K562 (cell line): ENCODE measurements around the gene LHPP. TPM values are rescaled to one million over a fixed set of nuclear protein-coding genes. Genes with fewer than 3 reads are reported as not detected.

Source experiments
- ATAC-seq: fragments of 200-7000 bp; cut with Tn5 transposase; 3 replicates; pipeline ENCODE4 v1.9.1; 2020; ENCODE audit warnings: moderate library complexity
- BruUV-seq: library from RNA; stranded (reverse); fragments of 400-500 nt; replicated peaks from 2 replicates; lab custom pipeline; 2021; lab: Mats Ljungman, UMichigan
- CTCF ChIA-PET: fragments of 300-600 bp; formaldehyde crosslinking; extraction: SDS; loops from one replicate; lab custom pipeline; 2021; ENCODE audit warnings: low intra/inter-chr PET ratio; lab: Yijun Ruan, JAX
- POLR2A ChIA-PET: fragments of 300-600, 350-650 bp; sonication (Branson Sonifier 250); formaldehyde crosslinking; extraction: SDS; loops from one replicate; lab custom pipeline; 2021; ENCODE audit warnings: antibody characterized with exemption, inconsistent platforms; lab: Yijun Ruan, JAX
- DNase-seq, 4 experiments: peaks; one replicate each; pipeline versions ENCODE4 v3.0.0 to v3.0.0-alpha.2; 2011 to 2018; ENCODE audit warnings: low spot score in 3 of 4, mixed read lengths in 3 of 4; ENCODE audit errors: extremely low read depth in 1 of 4
- FAIRE-seq: peaks from 2 replicates; lab custom pipeline; 2011; peaks lifted over from hg19 to GRCh38; lab: Jason Lieb, UNC
- H2AFZ ChIP-seq: 2 replicates; pipeline ENCODE4 v1.6.0; 2011; ENCODE audit warnings: low read depth, low read length, control low read depth, inconsistent platforms
- H3K27ac ChIP-seq: fragments of 200-600 bp; 3 replicates; pipeline ENCODE4 v1.8.0; 2011; ENCODE audit warnings: low read depth, mild to moderate bottlenecking, control low read depth, inconsistent platforms, low read length, moderate library complexity, mixed read lengths; ENCODE audit errors: extremely low read depth
- H3K27me3 ChIP-seq, 2 experiments: fragments of 300-600 bp in 1 of 2; 2 replicates in 1 of 2; 3 replicates in 1 of 2; pipeline versions ENCODE4 v1.6.0 to v1.8.0; 2011; ENCODE audit warnings: inconsistent platforms in 2 of 2, low read length in 2 of 2, mild to moderate bottlenecking in 1 of 2, mixed read lengths in 1 of 2, moderate library complexity in 1 of 2; ENCODE audit not compliant: control insufficient read depth in 2 of 2, insufficient read depth in 2 of 2
- H3K36me3 ChIP-seq: fragments of 300-600 bp; 3 replicates; pipeline ENCODE4 v1.8.0; 2011; ENCODE audit warnings: mild to moderate bottlenecking, low read length, inconsistent platforms; ENCODE audit not compliant: control insufficient read depth, insufficient read depth
- H3K4me1 ChIP-seq, 2 experiments: fragments of 200-600 bp in 1 of 2; replicated peaks in 1 of 2; 2 replicates in 1 of 2; 3 replicates in 1 of 2; pipeline versions ENCODE4 v1.5.1 to v1.8.0; 2011; ENCODE audit warnings: inconsistent platforms in 2 of 2, low read length in 2 of 2, mild to moderate bottlenecking in 1 of 2, mixed read lengths in 1 of 2, moderate library complexity in 1 of 2; ENCODE audit not compliant: control insufficient read depth in 2 of 2, insufficient read depth in 2 of 2
- H3K4me2 ChIP-seq: 2 replicates; pipeline ENCODE4 v1.6.1; 2011; ENCODE audit warnings: low read length, control low read depth, inconsistent platforms, mixed read lengths; ENCODE audit not compliant: insufficient read depth
- H3K4me3 ChIP-seq: fragments of 200-600 bp; sonication (generic), shearing (Covaris generic); 2 replicates; pipeline ENCODE4 v1.5.1; 2016; ENCODE audit warnings: control low read depth, inconsistent platforms
- H3K79me2 ChIP-seq: fragments of 200-600 bp; 3 replicates; pipeline ENCODE4 v1.8.0; 2011; ENCODE audit warnings: low read length, inconsistent platforms; ENCODE audit not compliant: control insufficient read depth, insufficient read depth
- H3K9ac ChIP-seq, 2 experiments: 2 replicates each; pipeline versions ENCODE4 v1.6.0 to v1.6.1; 2011; ENCODE audit warnings: low read depth in 2 of 2, low read length in 2 of 2, control low read depth in 1 of 2, inconsistent platforms in 1 of 2, mild to moderate bottlenecking in 1 of 2, mixed read lengths in 1 of 2; ENCODE audit not compliant: insufficient read depth in 1 of 2
- H3K9me1 ChIP-seq: one replicate; pipeline ENCODE4 v1.6.0; 2011; ENCODE audit warnings: inconsistent platforms, mild to moderate bottlenecking, low read length, moderate library complexity; ENCODE audit not compliant: control insufficient read depth, insufficient read depth
- H3K9me3 ChIP-seq: replicated peaks from 2 replicates; pipeline ENCODE4 v1.5.1; 2011; ENCODE audit warnings: low read depth, low read length, inconsistent platforms; ENCODE audit not compliant: control insufficient read depth, insufficient read depth
- H4K20me1 ChIP-seq: replicated peaks from 2 replicates; pipeline ENCODE4 v1.6.1; 2011; ENCODE audit warnings: low read length, inconsistent platforms, mixed read lengths; ENCODE audit not compliant: control insufficient read depth, insufficient read depth
- BHLHE40 ChIP-seq: IDR thresholded peaks from 2 replicates; pipeline ENCODE4 v1.6.1; 2011; ENCODE audit warnings: low read length, improper control_type of control experiment
- CBFB ChIP-seq: sonication (generic); formaldehyde crosslinking; IDR thresholded peaks from 2 replicates; pipeline ENCODE4 v1.4.0; 2020; ENCODE audit warnings: mild to moderate bottlenecking, missing genetic modification reagents
- EHMT2 ChIP-seq: fragments of 450-650 bp; IDR thresholded peaks from 2 replicates; pipeline ENCODE4 v1.6.1; 2018; ENCODE audit warnings: antibody characterized with exemption
- FOXK1 ChIP-seq: sonication (generic); formaldehyde crosslinking; IDR thresholded peaks from 2 replicates; pipeline ENCODE4 v1.8.0; 2022; ENCODE audit warnings: missing genetic modification reagents, mild to moderate bottlenecking, borderline replicate concordance
- GATAD2B ChIP-seq: fragments of 450-650 bp; IDR thresholded peaks from 2 replicates; pipeline ENCODE4 v1.6.1; 2017; ENCODE audit warnings: mild to moderate bottlenecking, borderline replicate concordance
- GTF2B ChIP-seq: IDR thresholded peaks from 2 replicates; pipeline ENCODE4 v1.6.1; 2011; ENCODE audit not compliant: insufficient read length; ENCODE audit errors: extremely low read depth
- HNRNPH1 ChIP-seq: fragments of 200-400 bp; formaldehyde crosslinking; optimal IDR thresholded peaks from 2 replicates; pipeline ENCODE3; 2017; ENCODE audit warnings: low read depth, mild to moderate bottlenecking, low read length, moderate library complexity
- IFI16 ChIP-seq: fragments of 250-450 bp; sonication (Bioruptor Pico); IDR thresholded peaks from 2 replicates; pipeline ENCODE4 v2.1.2; 2022; ENCODE audit warnings: mild to moderate bottlenecking, inconsistent platforms
- ILK ChIP-seq: fragments of 450-650 bp; IDR thresholded peaks from 2 replicates; pipeline ENCODE4 v1.6.1; 2016; ENCODE audit warnings: missing genetic modification characterization, low read depth, mild to moderate bottlenecking, missing compliant biosample characterization, moderate library complexity, borderline replicate concordance
- MITF ChIP-seq: IDR thresholded peaks from 2 replicates; pipeline ENCODE4 v1.6.1; 2014; ENCODE audit warnings: antibody characterized with exemption
- PPARD ChIP-seq: fragments of 250-450 bp; sonication (Bioruptor Pico); IDR thresholded peaks from 2 replicates; pipeline ENCODE4 v1.8.0; 2022; ENCODE audit warnings: inconsistent platforms, mild to moderate bottlenecking, moderate library complexity
- PURB ChIP-seq: sonication (generic); formaldehyde crosslinking; IDR thresholded peaks from 2 replicates; pipeline ENCODE4 v1.9.0; 2021; ENCODE audit warnings: low read depth, mild to moderate bottlenecking, missing genetic modification reagents
- PYGO2 ChIP-seq: fragments of 450-650 bp; IDR thresholded peaks from 2 replicates; pipeline ENCODE4 v1.6.1; 2016; ENCODE audit warnings: mild to moderate bottlenecking, missing genetic modification characterization, moderate library complexity, missing compliant biosample characterization
- SP2 ChIP-seq: IDR thresholded peaks from 2 replicates; pipeline ENCODE4 v1.6.1; 2011; ENCODE audit warnings: mild to moderate bottlenecking, low read depth, low read length, moderate library complexity; ENCODE audit not compliant: poor library complexity, severe bottlenecking; ENCODE audit errors: extremely low read depth
- SRSF3 ChIP-seq: fragments of 200-400 bp; formaldehyde crosslinking; IDR thresholded peaks from 2 replicates; pipeline ENCODE4 v1.6.1; 2016; ENCODE audit warnings: mild to moderate bottlenecking, low read length, moderate library complexity; ENCODE audit not compliant: insufficient read depth
- ZBTB43 ChIP-seq: sonication (generic); formaldehyde crosslinking; IDR thresholded peaks from 2 replicates; pipeline ENCODE4 v1.8.0; 2023; ENCODE audit warnings: mild to moderate bottlenecking, missing genetic modification reagents
- ZNF143 ChIP-seq: sonication (generic); formaldehyde crosslinking; IDR thresholded peaks from 2 replicates; pipeline ENCODE4 v1.9.0; 2022; ENCODE audit warnings: mild to moderate bottlenecking, missing genetic modification reagents
- ZNF507 ChIP-seq: conservative IDR thresholded peaks from 2 replicates; pipeline ENCODE4 v1.6.1; 2017; ENCODE audit warnings: missing genetic modification characterization, missing compliant biosample characterization
- ZNF589 ChIP-seq: fragments of 200-800 bp; sonication (Bioruptor generic); IDR thresholded peaks from 2 replicates; pipeline ENCODE4 v1.6.1; 2016; ENCODE audit warnings: low read depth, missing genetic modification characterization, missing compliant biosample characterization
- WGBS: fragments of 100-300 bp; shearing (Covaris generic); methylation state at CpG from one replicate; pipeline ENCODE4 v1.1.6; 2016; ENCODE audit warnings: low coverage, mixed read lengths; ENCODE audit not compliant: insufficient coverage; ENCODE audit errors: missing lambda C conversion rate; 5-methylcytosine and 5-hydroxymethylcytosine counted together
- in situ Hi-C: fragments of 300-500 bp; cut with MboI; formaldehyde crosslinking; loops from 4 replicates; pipeline ENCODE4 v1.15.0; 2018; ENCODE audit warnings: inconsistent platforms, mixed read lengths
- intact Hi-C: fragments of 100-400 bp; cut with micrococcal nuclease; formaldehyde crosslinking; loops from 2 replicates; pipeline ENCODE4 v1.14.2; 2022
- polyA plus RNA-seq, 8 experiments: library from polyadenylated mRNA; depleted of rRNA in 4 of 8; stranded (reverse) in 5 of 8; unstranded in 3 of 8; fragments of >200 nt; fragmentation: Nextera tagmentation in 2 of 8; fragmentation: Illumina TruSeq in 1 of 8; extraction: Ambion mirVana in 2 of 8; extraction: Trizol in 1 of 8; gene quantifications; 2 replicates each; pipeline versions ENCODE4 v1.2.1 to v1.2.3, GENCODE V29; 2011 to 2014; ENCODE audit warnings: inconsistent platforms in 1 of 8, missing spikeins in 1 of 8
- total RNA-seq, 7 experiments: library from RNA; depleted of rRNA in 6 of 7; stranded (reverse); fragments of >200 nt in 6 of 7; fragmentation: Illumina TruSeq in 2 of 7; extraction: Trizol in 2 of 7; gene quantifications; 2 replicates each; pipeline versions ENCODE4 v1.2.1 to v1.2.3, GENCODE V29; 2011 to 2021; ENCODE audit warnings: low replicate concordance in 1 of 7

LHPP gene
- total and polyA plus RNA-seq, 9 of the 15 experiments (the other 6 are each of a cell fraction or from before 2014, with no cell fraction given), result 0.34 to 7.4 (median 3.0) TPM

GRCh38 chr10:124453960-124454610 is 7.5 kb upstream of the LHPP start (continued):
- no peak for TF ChIP-seq IFI16 (CRISPR knock-in tag)
- no peak for TF ChIP-seq PURB (CRISPR knock-in tag)
- no peak for TF ChIP-seq BHLHE40
- TF ChIP-seq SP2, result no peak
- TF ChIP-seq GATAD2B, result no peak
- no peak for TF ChIP-seq SRSF3
- no peak for TF ChIP-seq EHMT2
- no peak for TF ChIP-seq ZBTB43 (CRISPR knock-in tag)
- TF ChIP-seq, all 486 proteins: peak for 25

- DNase-seq (no peak), FAIRE-seq (no peak), ATAC-seq (no peak)
- ChIA-PET POLR2A (interaction anchor here (0.6 kb wide), 1 partner anchor 33 kb away, joined by 3 read pairs; no protein-coding TSS in a partner anchor), CTCF (no interaction called here)
- Histone ChIP-seq H3K4me2 (no peak overlapping the region), H3K9me1 (no peaks in the 10 kb centered on the region), H3K9me3 (no peaks in the 10 kb centered on the region), H3K4me1 (peaks cover 0 to 15% of the 10 kb centered on the region in 2 experiments; a peak in 3 of 5 replicates), H3K27me3 (no peaks in the 10 kb centered on the region), H3K36me3 (no peaks in the 10 kb centered on the region), H4K20me1 (no peaks in the 10 kb centered on the region), H3K4me3 (no peak overlapping the region), H2AFZ (no peak overlapping the region), H3K27ac (no peak overlapping the region), H3K79me2 (no peaks in the 10 kb centered on the region), H3K9ac (no peak overlapping the region)
- intact Hi-C loops, result no loop called here
- BruUV-seq, result no TSS peak
- WGBS, result 30% methylated on average over 7 of the region's 7 CpGs
- in situ Hi-C loops, result no loop called here
- no peak for TF ChIP-seq FOXK1 (CRISPR knock-in tag)
- no peak for TF ChIP-seq MITF
- TF ChIP-seq PPARD, result no peak
- no peak for TF ChIP-seq HNRNPH1
- TF ChIP-seq PYGO2 (tag), result no peak
- TF ChIP-seq ZNF143 (CRISPR knock-in tag), result no peak
- no peak for TF ChIP-seq GTF2B
- no peak for TF ChIP-seq CBFB (CRISPR knock-in tag)
- no peak for TF ChIP-seq ZNF589
- no peak for TF ChIP-seq ILK (tag)
- TF ChIP-seq ZNF507 (tag), result no peak
These were observed 6.2 kb upstream of the LHPP start for GRCh38 chr10:124455441-124455840.
